AG04449 (cell line): Measurements from ENCODE around the gene GABPB1.

ENCODE experiments used
- CTCF ChIA-PET: fragments of 350-600 bp; formaldehyde crosslinking; extraction: SDS; loops from one replicate; lab custom pipeline; 2021; ENCODE audit warnings: antibody characterized with exemption; lab: Yijun Ruan, JAX
- POLR2A ChIA-PET: fragments of 400-600, 350-600 bp; formaldehyde crosslinking; extraction: SDS; loops from one replicate; lab custom pipeline; 2020; ENCODE audit warnings: antibody characterized with exemption, inconsistent platforms; lab: Yijun Ruan, JAX
- DNase-seq: peaks from one replicate; pipeline ENCODE4 v3.0.0-alpha.2; 2010; ENCODE audit warnings: low read depth, low spot score
- H3K4me3 ChIP-seq: 2 replicates; pipeline ENCODE4 v1.5.1; 2011; ENCODE audit warnings: low read depth, mild to moderate bottlenecking, control low read depth, low read length
- CTCF ChIP-seq: IDR thresholded peaks from one replicate; pipeline ENCODE4 v1.5.1; 2011; ENCODE audit warnings: mild to moderate bottlenecking, moderate library complexity, low read length, control low read depth, inconsistent platforms; ENCODE audit not compliant: insufficient read depth; ENCODE audit errors: missing control alignments

GABPB1 gene

GRCh38 chr15:50225938-50226337, 129.1 kb downstream of the GABPB1 start:
- DNase-seq: no peak
- no peak for TF ChIP-seq CTCF
- POLR2A ChIA-PET: no interaction called here
- CTCF ChIA-PET: interaction anchor here (1.2 kb wide), 1 partner anchor 90 kb away, joined by 4 read pairs; no protein-coding TSS in a partner anchor
- no peak overlapping the region for H3K4me3 ChIP-seq
